Retinal pigment epithelial cell (primary cell): ENCODE results near the gene PRPF40A.

Source experiments
- DNase-seq: peaks from one replicate; pipeline ENCODE4 v3.0.0-alpha.2; 2010; ENCODE audit warnings: low read depth
- H3K4me3 ChIP-seq: 2 replicates; pipeline ENCODE4 v1.5.1; 2011; ENCODE audit warnings: mild to moderate bottlenecking, low read length, control low read depth, moderate library complexity
- CTCF ChIP-seq: conservative IDR thresholded peaks from 2 replicates; pipeline ENCODE4 v1.5.1; 2011; ENCODE audit warnings: low read depth, low read length, control low read depth, inconsistent platforms

PRPF40A gene

GRCh38 chr2:152715854-152716428 lies 1.3 kb downstream of the PRPF40A start:
- peak overlapping the region; percentile 97 for H3K4me3 ChIP-seq
- TF ChIP-seq CTCF = peak; percentile 68
- no peak for DNase-seq

GRCh38 chr2:152715112-152715511 lies 2.1 kb downstream of the PRPF40A start:
- no peak overlapping the region for H3K4me3 ChIP-seq
- no peak for DNase-seq
- no peak for TF ChIP-seq CTCF

GRCh38 chr2:152710713-152711112 lies 6.5 kb downstream of the PRPF40A start:
- no peak for TF ChIP-seq CTCF
- H3K4me3 ChIP-seq = no peak overlapping the region
- no peak for DNase-seq

- TF ChIP-seq CTCF = no peak
- H3K4me3 ChIP-seq = no peak overlapping the region
- no peak for DNase-seq
Observed at GRCh38 chr2:152708742-152709141, 8.5 kb downstream of the PRPF40A start.

GRCh38 chr2:152706477-152707021 lies 10.7 kb downstream of the PRPF40A start:
- H3K4me3 ChIP-seq = no peak overlapping the region
- DNase-seq = no peak
- no peak for TF ChIP-seq CTCF

- TF ChIP-seq CTCF = no peak
- H3K4me3 ChIP-seq = no peak overlapping the region
- DNase-seq = no peak
Observed at GRCh38 chr2:152701198-152701597, 16.1 kb downstream of the PRPF40A start.

- no peak for TF ChIP-seq CTCF
- no peak for DNase-seq
- H3K4me3 ChIP-seq = no peak overlapping the region
Observed at GRCh38 chr2:152696476-152696875, 20.8 kb downstream of the PRPF40A start.
